T47D (cell line): ENCODE results near the gene CDH8.

ENCODE experiments used
- DNase-seq, 2 experiments: peaks; one replicate each; pipeline versions ENCODE4 v3.0.0 to v3.0.0-alpha.2; 2011 to 2012; ENCODE audit warnings: low read depth in 1 of 2, low spot score in 1 of 2
- JUND ChIP-seq: IDR thresholded peaks from 2 replicates; pipeline ENCODE4 v1.6.1; 2012; ENCODE audit warnings: low read depth
- in situ Hi-C: cut with HindIII; loops from 2 replicates; pipeline ENCODE4 v1.10.0; 2016; ENCODE audit warnings: low sequenced_read_pairs, low pct_unique_long_range_greater_than_20kb

The CDH8 gene

DNA sequence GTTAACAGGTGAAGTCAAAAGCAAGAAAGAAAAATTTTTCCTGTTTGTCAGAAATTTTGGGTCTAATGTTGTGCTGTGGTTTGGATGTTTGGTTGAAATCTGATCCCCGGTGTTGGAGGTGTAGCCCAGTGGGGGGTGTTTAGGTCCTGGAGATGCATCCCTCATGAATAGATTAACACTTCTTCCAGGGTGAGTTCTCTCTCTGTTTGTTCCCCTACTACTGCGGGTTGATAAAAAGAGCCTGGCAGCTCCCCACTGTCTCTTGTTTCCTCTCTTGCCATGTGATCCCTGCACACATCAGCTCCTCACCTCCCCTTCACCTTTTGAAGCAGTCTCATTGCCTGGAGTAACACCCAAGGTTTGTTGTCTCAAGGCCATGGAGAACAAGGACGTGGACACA is 14.6 kb upstream of the CDH8 start:
- in situ Hi-C loops: no loop called here
- no peak for TF ChIP-seq JUND
- DNase-seq: no peak

DNA sequence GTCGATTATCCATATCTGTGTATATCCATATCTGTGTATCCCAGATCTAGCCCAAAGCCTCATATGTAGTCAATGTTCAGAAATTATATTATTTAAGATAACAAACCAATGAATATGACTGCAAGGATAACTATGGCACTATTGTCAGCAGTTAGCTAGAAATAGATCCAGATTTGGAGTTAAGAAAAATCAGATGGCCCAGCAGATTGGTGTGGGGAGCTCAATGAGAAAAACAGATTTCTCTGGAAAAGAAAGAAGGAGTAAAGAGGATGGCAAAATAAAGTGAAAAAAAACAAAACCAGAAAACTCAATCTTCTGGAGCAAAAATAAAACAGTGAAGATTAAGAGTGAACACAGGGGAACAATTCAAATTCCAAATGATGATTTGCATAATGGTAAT is 10.6 kb upstream of the CDH8 start:
- in situ Hi-C loops: no loop called here
- no peak for DNase-seq
- no peak for TF ChIP-seq JUND

- DNase-seq: peak; percentile 41 to 71
- in situ Hi-C loops: no loop called here
- no peak for TF ChIP-seq JUND
These were observed 5.2 kb upstream of the CDH8 start for GRCh38 chr16:62041401-62041800.

GRCh38 chr16:62038646-62039045 is 2.4 kb upstream of the CDH8 start:
- in situ Hi-C loops: no loop called here
- DNase-seq: no peak
- no peak for TF ChIP-seq JUND

- in situ Hi-C loops: no loop called here
- DNase-seq: no peak
- no peak for TF ChIP-seq JUND
These were observed 2.0 kb upstream of the CDH8 start for GRCh38 chr16:62038225-62038624.

- in situ Hi-C loops: no loop called here
- DNase-seq: no peak
- no peak for TF ChIP-seq JUND
These were observed 531 bp upstream of the CDH8 start for GRCh38 chr16:62036802-62037135.

GRCh38 chr16:62035115-62036092 is 834 bp downstream of the CDH8 start:
- in situ Hi-C loops: no loop called here
- no peak for DNase-seq

GRCh38 chr16:62034231-62035114 is 1.8 kb downstream of the CDH8 start:
- DNase-seq: no peak
- TF ChIP-seq JUND: no peak
- in situ Hi-C loops: no loop called here

More at GRCh38 chr16:62035115-62036092, 834 bp downstream of the CDH8 start:
- no peak for TF ChIP-seq JUND

DNA sequence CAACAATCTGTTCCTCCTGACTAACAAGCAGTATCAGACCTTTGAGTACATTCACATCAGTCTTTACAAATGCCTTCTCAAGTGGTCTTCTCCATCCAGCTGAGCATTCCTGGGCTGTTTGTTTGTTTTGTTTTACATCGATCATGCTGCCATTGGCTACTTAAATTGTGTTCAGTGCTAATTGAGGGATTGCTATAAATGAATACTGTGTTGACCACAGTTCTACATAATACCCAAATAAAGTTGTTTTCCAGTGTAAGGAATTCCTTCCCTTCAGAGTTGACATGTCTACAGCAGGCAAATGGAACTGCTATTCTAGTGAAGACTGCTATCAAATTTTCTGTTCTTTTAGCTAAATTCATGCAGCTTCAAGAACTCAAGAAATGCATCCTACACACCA is 3.2 kb downstream of the CDH8 start:
- in situ Hi-C loops: no loop called here

GRCh38 chr16:62029947-62030346 is 6.3 kb downstream of the CDH8 start:
- in situ Hi-C loops: no loop called here
- no peak for TF ChIP-seq JUND
- DNase-seq: no peak

More for the DNA sequence above, 3.2 kb downstream of the CDH8 start:
- no peak for DNase-seq
- no peak for TF ChIP-seq JUND

DNA sequence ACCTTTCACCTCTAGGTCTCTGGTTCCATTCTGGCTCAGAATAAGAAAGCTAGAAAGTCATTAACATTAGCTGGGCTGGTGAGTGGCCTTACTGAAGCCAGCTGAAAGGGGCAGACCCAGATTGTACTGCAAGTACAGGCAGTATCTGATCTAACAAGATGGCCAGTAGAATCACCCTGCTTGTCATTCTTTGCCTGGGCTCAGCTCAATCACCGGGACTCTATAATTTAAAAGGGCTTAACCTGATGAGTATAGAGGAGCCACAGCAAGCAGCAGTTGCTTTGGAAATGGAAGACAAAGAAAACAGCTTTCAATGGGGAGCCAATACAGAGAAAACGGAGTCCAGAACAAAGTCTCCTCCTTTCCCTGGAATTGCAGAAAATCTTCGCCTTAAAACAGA is 13.6 kb downstream of the CDH8 start:
- no peak for DNase-seq
- in situ Hi-C loops: no loop called here
- no peak for TF ChIP-seq JUND

DNA sequence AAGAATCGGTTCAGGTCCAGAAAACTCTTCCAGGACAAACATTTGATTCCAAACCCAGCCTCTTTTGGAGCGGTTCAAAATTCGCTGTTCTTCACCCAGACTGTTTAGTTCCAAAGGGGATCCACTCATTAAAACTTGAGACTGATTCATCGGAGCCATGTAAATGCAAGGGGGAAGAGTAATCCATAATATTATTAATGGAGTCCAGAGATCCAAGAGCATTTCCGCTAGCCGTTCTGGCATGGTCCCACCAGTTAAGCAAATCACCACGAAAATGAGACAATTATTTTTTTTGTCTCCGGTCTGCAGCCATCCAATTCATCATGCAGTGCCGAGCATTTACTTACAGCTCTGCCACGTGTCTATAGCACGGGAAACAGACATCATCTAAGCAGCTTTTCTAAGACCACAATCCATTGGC is 15.1 kb downstream of the CDH8 start:
- no peak for DNase-seq
- TF ChIP-seq JUND: no peak
- in situ Hi-C loops: no loop called here

DNA sequence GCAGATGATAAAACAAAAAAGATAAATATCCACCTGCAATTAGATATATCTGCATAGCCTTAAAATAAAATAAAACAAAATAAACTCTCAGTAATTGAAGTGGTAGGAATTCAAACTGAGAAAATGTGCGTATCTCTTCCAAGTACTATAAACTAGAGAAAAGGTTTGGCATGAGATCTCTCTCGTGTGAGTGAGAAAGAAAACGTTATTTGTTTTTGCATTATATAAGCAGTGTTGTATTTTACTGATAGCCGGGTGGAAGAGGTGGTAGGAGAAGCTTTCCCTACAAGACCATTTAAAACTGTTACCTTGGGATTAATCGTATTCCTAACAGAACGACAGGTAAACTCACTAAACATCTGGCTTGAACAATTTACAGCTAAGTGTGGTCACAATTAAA is 15.6 kb downstream of the CDH8 start:
- in situ Hi-C loops: no loop called here
- TF ChIP-seq JUND: no peak
- no peak for DNase-seq
